GM20000 (cell line): ENCODE data around the gene FLAD1.

Experiments used
- DNase-seq: peaks from one replicate; pipeline ENCODE4 v3.0.0; 2012; ENCODE audit warnings: low spot score
- CTCF ChIP-seq: IDR thresholded peaks from 2 replicates; pipeline ENCODE4 v1.5.1; 2012; ENCODE audit warnings: mild to moderate bottlenecking, control low read depth; ENCODE audit errors: extremely low read depth, missing control alignments

Gene FLAD1

GRCh38 chr1:154945160-154945961, 37.8 kb upstream of the FLAD1 start:
- no peak for DNase-seq
- TF ChIP-seq CTCF, result no peak

GRCh38 chr1:154945962-154946850, 36.9 kb upstream of the FLAD1 start:
- DNase-seq, result no peak
- TF ChIP-seq CTCF, result no peak

- DNase-seq, result no peak
- TF ChIP-seq CTCF, result no peak
Observed at GRCh38 chr1:154948079-154948478, 35.1 kb upstream of the FLAD1 start.

GRCh38 chr1:154951901-154952657, 31.1 kb upstream of the FLAD1 start:
- DNase-seq, result peak; percentile 61
- no peak for TF ChIP-seq CTCF

GRCh38 chr1:154952664-154953063, 30.5 kb upstream of the FLAD1 start:
- no peak for DNase-seq
- no peak for TF ChIP-seq CTCF

GRCh38 chr1:154953611-154954038, 29.5 kb upstream of the FLAD1 start:
- no peak for DNase-seq
- TF ChIP-seq CTCF, result no peak
